ENCODE measurements around the gene E4F1.

DNA sequence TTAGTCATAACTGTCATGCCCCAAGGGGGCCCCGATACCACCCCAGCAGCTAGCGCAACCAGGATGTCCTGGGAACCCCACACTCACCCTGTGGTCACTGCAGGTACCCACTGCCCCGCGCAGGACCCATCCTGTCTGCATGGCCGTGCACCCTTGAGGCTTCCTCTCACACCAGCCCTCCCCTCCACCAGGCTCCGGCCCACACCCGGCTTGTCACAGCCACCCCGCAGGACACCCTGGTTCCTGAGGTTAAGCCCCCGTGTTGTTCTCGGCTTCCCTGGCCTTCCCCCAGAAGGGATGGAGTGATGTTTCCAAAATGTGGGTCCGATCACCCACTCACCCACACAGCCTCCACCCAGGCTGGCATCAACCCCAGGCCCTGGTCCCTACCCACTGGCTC, 20.4 kb downstream of the E4F1 start:
- TF ChIP-seq JUND (IDR thresholded peaks at IDR 0.05; ENCODE audit: low read depth, low read length) (no peak), EP300 (IDR thresholded peaks at IDR 0.05; ENCODE audit: borderline replicate concordance in 1 of 2, control insufficient read depth in 1 of 2, low read depth in 2 of 2, low read length in 2 of 2) (no peak), POLR2A (IDR thresholded peaks at IDR 0.05; ENCODE audit: low read depth, low read length) (no peak), CHD1 (IDR thresholded peaks at IDR 0.05; ENCODE audit: low read depth, low read length) (no peak), CBX3 (IDR thresholded peaks at IDR 0.05; ENCODE audit: borderline replicate concordance, low read depth) (no peak), SREBF1 (IDR thresholded peaks at IDR 0.05; ENCODE audit: low read length) (no peak), NRF1 (conservative IDR thresholded peaks at IDR 0.05; ENCODE audit: low read depth, low read length) (no peak), TCF7 (IDR thresholded peaks at IDR 0.05; ENCODE audit: borderline replicate concordance) (no peak), SP1 (IDR thresholded peaks at IDR 0.05; ENCODE audit: low read depth, low read length) (no peak), CEBPB (IDR thresholded peaks at IDR 0.05; ENCODE audit: borderline replicate concordance in 1 of 2, low read depth in 2 of 2, low read length in 2 of 2) (no peak), HDAC6 (IDR thresholded peaks at IDR 0.05; ENCODE audit: unreplicated experiment) (no peak)
- TF ChIP-seq, protein P1, sequence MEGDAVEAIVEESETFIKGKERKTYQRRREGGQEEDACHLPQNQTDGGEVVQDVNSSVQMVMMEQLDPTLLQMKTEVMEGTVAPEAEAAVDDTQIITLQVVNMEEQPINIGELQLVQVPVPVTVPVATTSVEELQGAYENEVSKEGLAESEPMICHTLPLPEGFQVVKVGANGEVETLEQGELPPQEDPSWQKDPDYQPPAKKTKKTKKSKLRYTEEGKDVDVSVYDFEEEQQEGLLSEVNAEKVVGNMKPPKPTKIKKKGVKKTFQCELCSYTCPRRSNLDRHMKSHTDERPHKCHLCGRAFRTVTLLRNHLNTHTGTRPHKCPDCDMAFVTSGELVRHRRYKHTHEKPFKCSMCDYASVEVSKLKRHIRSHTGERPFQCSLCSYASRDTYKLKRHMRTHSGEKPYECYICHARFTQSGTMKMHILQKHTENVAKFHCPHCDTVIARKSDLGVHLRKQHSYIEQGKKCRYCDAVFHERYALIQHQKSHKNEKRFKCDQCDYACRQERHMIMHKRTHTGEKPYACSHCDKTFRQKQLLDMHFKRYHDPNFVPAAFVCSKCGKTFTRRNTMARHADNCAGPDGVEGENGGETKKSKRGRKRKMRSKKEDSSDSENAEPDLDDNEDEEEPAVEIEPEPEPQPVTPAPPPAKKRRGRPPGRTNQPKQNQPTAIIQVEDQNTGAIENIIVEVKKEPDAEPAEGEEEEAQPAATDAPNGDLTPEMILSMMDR (IDR thresholded peaks at IDR 0.05 in 2 of 3, conservative IDR thresholded peaks at IDR 0.05 in 1 of 3; ENCODE audit: control insufficient read depth in 2 of 3, extremely low read depth in 1 of 3, insufficient read depth in 1 of 3, low read depth in 3 of 3, low read length in 3 of 3): no peak
